Tongue (tissue), 1 donor: Measurements from ENCODE around the gene PINK1. TPM values are rescaled to one million over a fixed set of nuclear protein-coding genes. Genes with fewer than 3 reads are reported as not detected.

Experiments
- total RNA-seq: library from RNA; depleted of rRNA; stranded (reverse); fragments of >200 nt; gene quantifications from one replicate; pipeline ENCODE4 v1.2.3, GENCODE V29; 2014

PINK1 gene
- total RNA-seq, 1 donor from 2014 or later: 59.7 TPM

Other genes with a start within 250 kb of the PINK1 start
- 2.2 TPM for gene CAMK2N1, start 147.2 kb upstream of the PINK1 start, total RNA-seq
- 28.1 TPM for gene MUL1, start 125.3 kb upstream of the PINK1 start, total RNA-seq
- not detected for gene FAM43B, start 80.9 kb upstream of the PINK1 start, total RNA-seq
- not detected for gene CDA, start 44.4 kb upstream of the PINK1 start, total RNA-seq
- 124 TPM for gene DDOST, start 27.9 kb downstream of the PINK1 start, total RNA-seq
- 2.4 TPM for gene KIF17, start 84.5 kb downstream of the PINK1 start, total RNA-seq
- not detected for gene SH2D5, start 99.2 kb downstream of the PINK1 start, total RNA-seq
- gene HP1BP3, start 153.8 kb downstream of the PINK1 start, total RNA-seq: 287 TPM